ENCODE results near the gene TARDBP.
"Not testable (repeated sequence)": the region's sequence is repeated elsewhere in the genome, so short reads cannot be mapped to it uniquely, and the experiment has no call there.

TARDBP gene

GRCh38 chr1:11030865-11031264, 18.4 kb downstream of the TARDBP start:
- peak; percentile 21; the same call in 1 of the 2 replicates for TF ChIP-seq POLR2AphosphoS5 (IDR thresholded peaks at IDR 0.05; ENCODE audit: borderline replicate concordance, low read depth, low read length)
- TF ChIP-seq FOXP2 (optimal IDR thresholded peaks at IDR 0.05; ENCODE audit: control extremely low read depth, extremely low read length, insufficient read depth), result no peak
- TF ChIP-seq EZH2 (IDR thresholded peaks at IDR 0.05), result no peak
- Histone ChIP-seq H3K9me3 (ENCODE audit: low read depth, low read length) (no peaks in the 10 kb centered on the region), H3K9ac (ENCODE audit: insufficient read length) (no peak overlapping the region), H3K36me3 (ENCODE audit: insufficient read depth, low read length) (peaks cover 16% of the 10 kb centered on the region), H3K4me3 (no peak overlapping the region), H3K27ac (no peak overlapping the region)
- DNase-seq (ENCODE audit: low read depth, low spot score), result no peak

- no peak for DNase-seq (ENCODE audit: low read depth, low spot score)
- no peak overlapping the region for H3K27ac ChIP-seq
- H3K36me3 ChIP-seq (ENCODE audit: insufficient read depth, low read length), result peaks cover 7% of the 10 kb centered on the region; the same call in 1 of the 2 replicates
- TF ChIP-seq POLR2AphosphoS5 (IDR thresholded peaks at IDR 0.05; ENCODE audit: borderline replicate concordance, low read depth, low read length), result peak; percentile 16; the same call in 1 of the 2 replicates
- no peak for TF ChIP-seq EZH2 (IDR thresholded peaks at IDR 0.05)
- no peak for TF ChIP-seq FOXP2 (optimal IDR thresholded peaks at IDR 0.05; ENCODE audit: control extremely low read depth, extremely low read length, insufficient read depth)
- H3K4me3 ChIP-seq, result no peak overlapping the region
- no peaks in the 10 kb centered on the region for H3K9me3 ChIP-seq (ENCODE audit: low read depth, low read length)
- no peak overlapping the region for H3K9ac ChIP-seq (ENCODE audit: insufficient read length)
Measured at GRCh38 chr1:11031624-11032262, 19.3 kb downstream of the TARDBP start.

- not testable (repeated sequence) for DNase-seq (ENCODE audit: low read depth, low spot score); H3K9me3 ChIP-seq (ENCODE audit: low read depth, low read length); H3K27ac ChIP-seq; H3K4me3 ChIP-seq; H3K36me3 ChIP-seq (ENCODE audit: insufficient read depth, low read length); H3K9ac ChIP-seq (ENCODE audit: insufficient read length)
Measured at GRCh38 chr1:11037019-11037739, 24.7 kb downstream of the TARDBP start.

DNA sequence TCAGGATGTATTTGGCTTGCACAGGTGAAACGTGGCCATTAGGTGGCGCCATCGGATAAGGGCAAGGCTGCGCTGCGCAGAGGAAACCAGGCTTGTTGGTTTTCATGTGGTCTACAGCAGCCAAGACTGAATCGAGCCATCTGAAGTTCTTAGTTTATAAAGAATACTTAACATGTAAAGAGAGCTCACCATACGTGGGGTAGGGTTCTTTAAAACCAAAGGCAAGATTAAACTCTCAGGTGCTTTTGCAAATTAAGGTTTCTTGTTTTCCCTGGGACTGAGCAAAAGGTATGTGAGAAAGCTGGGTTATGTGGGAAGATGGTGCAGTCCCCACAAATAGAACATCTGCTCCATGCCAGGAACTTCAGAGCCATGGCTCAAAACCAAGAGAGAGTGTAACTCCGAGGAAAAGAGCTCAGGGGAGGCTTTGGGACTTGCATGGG, 25.3 kb downstream of the TARDBP start:
- Histone ChIP-seq H3K9ac (ENCODE audit: insufficient read length) (no peak overlapping the region), H3K4me3 (no peak overlapping the region), H3K36me3 (ENCODE audit: insufficient read depth, low read length) (no peaks in the 10 kb centered on the region), H3K27ac (no peak overlapping the region), H3K9me3 (ENCODE audit: low read depth, low read length) (no peaks in the 10 kb centered on the region)
- TF ChIP-seq POLR2AphosphoS5 (IDR thresholded peaks at IDR 0.05; ENCODE audit: borderline replicate concordance, low read depth, low read length), result no peak
- TF ChIP-seq EZH2 (IDR thresholded peaks at IDR 0.05), result no peak
- no peak for TF ChIP-seq FOXP2 (optimal IDR thresholded peaks at IDR 0.05; ENCODE audit: control extremely low read depth, extremely low read length, insufficient read depth)
- peak; percentile 66 for DNase-seq (ENCODE audit: low read depth, low spot score)

DNA sequence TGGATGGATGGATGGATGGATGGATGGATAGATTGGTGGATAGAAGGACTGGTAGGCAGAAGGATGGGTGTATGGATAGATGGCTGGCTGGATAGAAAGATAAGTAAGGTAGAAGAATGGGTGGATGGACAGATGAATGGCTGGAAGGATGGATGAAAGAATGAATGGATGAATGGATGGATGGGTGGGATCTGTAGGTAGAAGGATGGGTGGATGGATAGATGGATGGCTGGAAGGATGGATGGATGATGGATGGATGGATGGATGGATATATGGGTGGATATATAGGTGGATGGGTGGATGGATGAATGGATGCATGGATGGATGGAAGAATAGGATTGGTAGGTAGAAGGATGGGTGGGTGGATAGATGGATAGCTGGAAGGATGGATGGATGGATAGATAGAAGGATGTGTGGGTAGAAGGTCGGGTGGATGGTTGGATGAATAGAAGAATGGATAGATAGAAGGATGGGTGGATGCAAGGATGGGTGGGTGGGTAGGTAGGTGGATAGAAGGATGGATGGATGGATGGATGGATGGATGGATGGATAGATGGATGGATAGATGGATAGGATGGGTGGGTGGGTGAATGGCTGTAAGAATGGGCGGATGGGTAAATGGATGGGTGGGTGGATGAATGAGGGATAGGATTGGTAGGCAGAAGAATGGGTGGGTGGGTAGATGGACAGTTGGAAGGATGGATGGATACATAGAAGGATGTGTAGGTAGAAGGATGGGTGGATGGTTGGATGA, 27.1 kb downstream of the TARDBP start:
- no peak overlapping the region for H3K4me3 ChIP-seq
- no peaks in the 10 kb centered on the region for H3K36me3 ChIP-seq (ENCODE audit: insufficient read depth, low read length)
- TF ChIP-seq FOXP2 (optimal IDR thresholded peaks at IDR 0.05; ENCODE audit: control extremely low read depth, extremely low read length, insufficient read depth) (no peak), EZH2 (IDR thresholded peaks at IDR 0.05) (no peak), POLR2AphosphoS5 (IDR thresholded peaks at IDR 0.05; ENCODE audit: borderline replicate concordance, low read depth, low read length) (no peak)
- no peak overlapping the region for H3K27ac ChIP-seq
- no peak for DNase-seq (ENCODE audit: low read depth, low spot score)
- H3K9ac ChIP-seq (ENCODE audit: insufficient read length), result no peak overlapping the region
- H3K9me3 ChIP-seq (ENCODE audit: low read depth, low read length), result no peaks in the 10 kb centered on the region

- not testable (repeated sequence) for H3K9ac ChIP-seq (ENCODE audit: insufficient read length); H3K27ac ChIP-seq; H3K4me3 ChIP-seq; H3K36me3 ChIP-seq (ENCODE audit: insufficient read depth, low read length); DNase-seq (ENCODE audit: low read depth, low spot score); H3K9me3 ChIP-seq (ENCODE audit: low read depth, low read length)
Measured at GRCh38 chr1:11040105-11040429, 27.6 kb downstream of the TARDBP start.

DNA sequence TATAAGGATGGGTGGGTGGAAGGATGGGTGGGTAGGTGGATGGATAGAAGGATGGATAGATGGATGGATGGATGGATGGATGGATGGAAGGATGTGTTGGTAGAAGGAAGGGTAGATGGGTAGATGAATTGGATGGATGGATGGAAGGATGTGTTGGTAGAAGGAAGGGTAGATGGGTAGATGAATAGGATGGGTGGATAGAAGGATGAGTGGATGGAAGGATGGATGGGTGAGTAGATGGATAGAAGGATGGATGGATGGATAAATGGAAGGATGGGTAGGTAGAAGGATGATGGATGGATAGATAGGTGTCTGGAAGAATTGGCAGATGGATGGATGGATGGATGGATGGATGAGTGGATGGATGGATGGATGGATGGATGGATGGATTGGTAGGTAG, 28.6 kb downstream of the TARDBP start:
- no peak overlapping the region for H3K27ac ChIP-seq
- no peaks in the 10 kb centered on the region for H3K9me3 ChIP-seq (ENCODE audit: low read depth, low read length)
- H3K9ac ChIP-seq (ENCODE audit: insufficient read length), result no peak overlapping the region
- no peak for TF ChIP-seq FOXP2 (optimal IDR thresholded peaks at IDR 0.05; ENCODE audit: control extremely low read depth, extremely low read length, insufficient read depth)
- no peak for TF ChIP-seq POLR2AphosphoS5 (IDR thresholded peaks at IDR 0.05; ENCODE audit: borderline replicate concordance, low read depth, low read length)
- no peak for DNase-seq (ENCODE audit: low read depth, low spot score)
- H3K4me3 ChIP-seq, result no peak overlapping the region
- H3K36me3 ChIP-seq (ENCODE audit: insufficient read depth, low read length), result no peaks in the 10 kb centered on the region

DNA sequence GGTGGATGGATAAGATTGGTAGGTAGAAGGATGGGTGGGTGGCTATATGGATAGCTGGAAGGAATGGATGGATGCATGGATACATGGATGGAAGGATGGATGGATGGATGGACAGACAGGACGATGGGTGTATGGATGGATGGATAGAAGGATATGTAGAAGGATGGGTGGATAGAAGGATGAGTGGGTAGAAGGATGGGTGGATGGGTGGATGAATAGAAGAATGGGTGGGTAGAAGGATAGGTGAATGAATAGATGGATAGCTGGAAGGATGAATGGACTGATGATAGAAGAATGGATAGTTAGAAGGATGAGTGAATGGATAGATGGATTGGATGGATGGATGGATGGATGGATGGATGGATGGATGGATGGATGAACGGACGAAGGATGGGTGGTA, 29.6 kb downstream of the TARDBP start:
- Histone ChIP-seq H3K4me3 (no peak overlapping the region), H3K27ac (no peak overlapping the region), H3K36me3 (ENCODE audit: insufficient read depth, low read length) (no peaks in the 10 kb centered on the region), H3K9ac (ENCODE audit: insufficient read length) (no peak overlapping the region), H3K9me3 (ENCODE audit: low read depth, low read length) (no peaks in the 10 kb centered on the region)
- DNase-seq (ENCODE audit: low read depth, low spot score), result no peak
- no peak for TF ChIP-seq FOXP2 (optimal IDR thresholded peaks at IDR 0.05; ENCODE audit: control extremely low read depth, extremely low read length, insufficient read depth)
- no peak for TF ChIP-seq EZH2 (IDR thresholded peaks at IDR 0.05)
- TF ChIP-seq POLR2AphosphoS5 (IDR thresholded peaks at IDR 0.05; ENCODE audit: borderline replicate concordance, low read depth, low read length), result no peak

Data from SK-N-MC (cell line).